CD4-positive, alpha-beta T cell treated with Interleukin-15 for 4 hours (primary cell): ENCODE measurements around the gene NOC4L.

ENCODE experiments used
- DNase-seq: peaks from one replicate; pipeline ENCODE4 v3.0.0-alpha.2; 2020; ENCODE audit warnings: low spot score

NOC4L gene

GRCh38 chr12:132170094-132170636, 25.9 kb downstream of the NOC4L start:
- no peak for DNase-seq

DNA sequence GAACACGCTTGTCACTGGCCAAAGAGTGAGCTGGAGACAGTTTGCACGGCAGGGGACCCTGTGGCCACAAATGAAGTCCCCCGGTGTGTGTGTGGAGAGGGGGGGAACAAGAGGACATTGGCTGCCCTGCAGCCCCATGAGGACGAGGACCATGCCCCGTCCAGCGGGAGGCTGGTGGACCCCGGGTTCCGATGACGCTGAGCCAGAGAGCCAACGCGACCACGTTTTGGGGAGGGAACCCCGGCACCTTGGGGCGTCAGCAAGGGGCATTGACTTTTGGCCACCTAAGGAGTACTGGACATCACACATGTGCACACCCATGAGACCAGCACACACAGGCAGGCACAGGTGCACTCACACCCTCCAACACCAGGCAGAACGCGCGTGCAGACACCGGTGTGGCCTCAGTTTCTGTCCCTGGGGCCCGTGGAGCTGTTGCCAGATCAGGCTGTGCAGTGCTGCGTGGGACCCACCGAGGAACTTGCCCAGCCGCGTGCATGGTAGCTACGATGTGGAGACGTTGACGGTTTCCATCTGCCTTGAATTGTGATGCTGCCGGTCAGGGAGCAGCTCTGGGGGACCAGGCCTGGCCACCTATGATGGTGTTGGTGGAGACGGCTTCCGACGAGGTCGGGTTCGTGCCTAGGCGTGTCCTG, 26.5 kb downstream of the NOC4L start:
- DNase-seq = no peak

- DNase-seq = no peak
These were observed 27.2 kb downstream of the NOC4L start for GRCh38 chr12:132171293-132171967.

GRCh38 chr12:132171968-132172521, 27.8 kb downstream of the NOC4L start:
- no peak for DNase-seq

DNA sequence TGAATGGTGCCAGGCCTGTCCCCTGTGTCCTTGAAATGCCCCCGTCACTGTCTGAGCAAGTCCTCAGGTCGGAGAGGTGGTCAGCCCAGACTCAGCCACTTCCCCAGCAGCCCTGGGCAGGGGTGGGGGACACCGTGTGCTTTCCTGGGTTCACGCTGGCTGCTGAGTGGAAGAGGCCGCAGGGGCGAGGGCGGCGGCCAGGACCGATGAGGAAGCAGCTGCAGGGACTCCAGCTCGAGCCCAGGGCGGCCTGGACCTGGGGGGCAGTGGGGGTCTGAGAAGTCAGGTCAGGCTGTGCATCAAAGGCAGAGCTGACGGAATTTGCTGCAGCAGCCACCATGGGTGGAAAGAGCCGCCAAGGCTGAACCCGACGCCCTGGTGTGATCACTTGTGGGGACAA, 28.4 kb downstream of the NOC4L start:
- DNase-seq = no peak

DNA sequence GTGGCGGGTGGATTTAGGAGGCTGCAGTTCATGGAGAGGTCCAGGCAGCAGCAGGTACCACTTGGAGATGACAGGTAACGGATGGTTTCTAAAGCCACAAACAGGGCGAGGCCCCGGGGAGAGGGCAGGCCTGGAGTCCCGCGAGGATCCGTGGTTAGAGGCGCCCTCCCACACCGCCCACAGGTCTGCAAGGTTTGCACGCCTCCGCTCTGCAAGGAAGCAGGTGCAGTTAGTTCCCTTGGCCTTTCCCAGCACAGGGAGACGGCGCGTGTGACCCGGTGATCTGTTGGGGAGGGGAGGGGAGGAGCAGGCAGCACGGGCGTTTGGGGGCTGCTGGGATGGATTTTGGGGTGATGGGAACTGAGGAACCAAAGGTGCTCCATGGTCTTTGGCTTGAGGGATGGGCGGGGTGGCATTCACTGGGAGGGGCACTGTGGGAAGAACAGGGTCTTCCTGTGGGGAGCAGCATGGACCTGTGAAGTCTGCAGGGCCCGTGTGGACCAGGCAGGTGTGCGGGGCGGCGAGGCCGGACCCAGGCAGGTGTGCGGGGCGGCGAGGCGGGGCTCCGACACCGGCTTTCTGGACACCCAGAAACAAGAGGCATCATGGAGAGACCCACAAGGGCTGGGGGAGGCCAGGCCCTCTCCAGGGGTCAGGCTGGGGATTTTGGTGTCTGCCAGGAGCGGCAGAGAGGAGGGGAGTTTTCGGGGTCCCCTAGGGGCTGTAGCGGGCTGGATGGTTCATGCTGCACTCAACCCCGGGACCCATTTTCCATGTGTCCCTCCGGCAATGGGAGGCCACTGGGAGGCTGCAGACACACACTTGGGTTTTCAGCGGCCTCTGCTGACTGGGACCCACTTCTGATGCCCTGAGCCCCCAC, 29.1 kb downstream of the NOC4L start:
- no peak for DNase-seq

- no peak for DNase-seq
These were observed 30.0 kb downstream of the NOC4L start for GRCh38 chr12:132174015-132174838.

DNA sequence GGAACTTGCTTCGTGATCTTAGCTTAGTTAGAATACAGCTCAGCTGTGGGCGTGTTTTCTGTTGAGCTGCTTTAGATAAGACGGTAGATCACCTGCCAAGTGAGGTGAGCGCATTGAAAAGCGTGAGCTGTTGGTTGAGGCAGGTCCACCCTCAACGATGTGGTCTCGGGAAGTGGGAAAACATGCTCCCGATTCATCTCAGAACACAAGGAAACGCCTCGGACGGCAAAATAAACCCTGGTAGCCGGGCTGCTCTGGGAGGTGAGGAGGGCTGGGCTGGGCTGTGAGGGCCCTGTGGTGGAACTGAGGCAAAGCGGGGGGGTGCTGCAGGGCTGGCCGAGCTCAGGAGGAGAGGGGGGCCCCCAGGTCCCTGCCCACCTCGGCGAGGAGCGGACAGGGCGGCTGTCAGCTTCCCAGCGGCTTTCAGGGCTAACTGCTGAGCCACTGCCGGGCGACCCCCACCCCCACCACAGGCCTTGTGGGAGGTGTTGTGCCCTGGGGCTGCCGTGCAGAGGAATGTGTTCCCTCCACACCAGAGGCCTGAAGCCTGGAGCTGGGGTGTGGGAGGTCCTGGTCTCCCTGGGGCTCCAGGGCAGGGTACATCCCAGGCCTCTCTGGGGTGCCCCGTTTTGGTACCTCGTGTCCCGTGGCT, 30.7 kb downstream of the NOC4L start:
- DNase-seq = no peak

DNA sequence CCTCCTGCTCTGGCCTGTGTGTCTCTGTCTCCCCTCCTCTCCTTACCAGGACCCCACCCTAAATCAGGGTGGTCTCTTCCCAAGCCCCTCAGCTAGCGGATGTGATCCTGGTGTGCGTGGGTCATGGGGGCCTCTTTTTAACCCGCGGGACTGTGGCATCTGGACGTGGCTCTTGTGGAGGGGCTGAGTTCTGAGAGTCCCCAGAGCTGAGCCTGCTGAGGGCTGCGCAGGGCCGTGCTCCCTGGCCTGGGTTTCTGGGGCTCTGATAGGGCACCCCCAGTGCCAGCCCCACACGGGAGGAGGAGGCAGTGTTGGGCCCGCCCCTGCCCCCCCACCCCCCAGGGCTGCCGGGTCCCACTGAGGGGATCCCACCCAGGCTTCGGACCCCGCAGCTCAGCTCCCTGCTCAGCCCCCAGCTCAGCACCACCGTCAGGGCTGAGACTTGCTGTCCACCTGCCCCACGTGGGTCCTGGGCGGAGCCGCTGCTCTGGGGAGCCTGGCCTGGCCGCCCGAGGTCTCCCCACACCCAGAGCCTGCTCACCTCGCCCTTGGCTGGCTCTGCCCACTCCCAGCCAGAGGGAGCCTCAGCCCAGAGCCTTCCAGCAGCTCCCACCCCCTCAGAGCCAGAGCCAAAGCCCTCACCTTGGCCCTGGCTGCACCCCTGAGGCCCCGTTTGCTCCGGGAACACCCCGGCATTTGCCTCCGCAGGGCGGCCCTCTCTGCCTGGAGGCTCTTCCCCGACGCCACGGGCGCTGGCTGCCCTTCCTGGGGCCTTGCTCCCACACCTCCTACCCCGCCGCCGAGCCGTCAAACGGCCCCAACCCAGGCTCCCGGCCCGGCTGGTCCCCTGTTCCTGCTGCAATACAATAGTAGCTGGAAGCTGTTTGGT, 31.5 kb downstream of the NOC4L start:
- no peak for DNase-seq

- no peak for DNase-seq
These were observed 32.2 kb downstream of the NOC4L start for GRCh38 chr12:132176385-132176919.

GRCh38 chr12:132176920-132177551, 32.8 kb downstream of the NOC4L start:
- DNase-seq = no peak

- no peak for DNase-seq
These were observed 34.1 kb downstream of the NOC4L start for GRCh38 chr12:132178316-132178715.

GRCh38 chr12:132178801-132179401, 34.6 kb downstream of the NOC4L start:
- DNase-seq = no peak

- DNase-seq = no peak
These were observed 35.4 kb downstream of the NOC4L start for GRCh38 chr12:132179431-132180362.

DNA sequence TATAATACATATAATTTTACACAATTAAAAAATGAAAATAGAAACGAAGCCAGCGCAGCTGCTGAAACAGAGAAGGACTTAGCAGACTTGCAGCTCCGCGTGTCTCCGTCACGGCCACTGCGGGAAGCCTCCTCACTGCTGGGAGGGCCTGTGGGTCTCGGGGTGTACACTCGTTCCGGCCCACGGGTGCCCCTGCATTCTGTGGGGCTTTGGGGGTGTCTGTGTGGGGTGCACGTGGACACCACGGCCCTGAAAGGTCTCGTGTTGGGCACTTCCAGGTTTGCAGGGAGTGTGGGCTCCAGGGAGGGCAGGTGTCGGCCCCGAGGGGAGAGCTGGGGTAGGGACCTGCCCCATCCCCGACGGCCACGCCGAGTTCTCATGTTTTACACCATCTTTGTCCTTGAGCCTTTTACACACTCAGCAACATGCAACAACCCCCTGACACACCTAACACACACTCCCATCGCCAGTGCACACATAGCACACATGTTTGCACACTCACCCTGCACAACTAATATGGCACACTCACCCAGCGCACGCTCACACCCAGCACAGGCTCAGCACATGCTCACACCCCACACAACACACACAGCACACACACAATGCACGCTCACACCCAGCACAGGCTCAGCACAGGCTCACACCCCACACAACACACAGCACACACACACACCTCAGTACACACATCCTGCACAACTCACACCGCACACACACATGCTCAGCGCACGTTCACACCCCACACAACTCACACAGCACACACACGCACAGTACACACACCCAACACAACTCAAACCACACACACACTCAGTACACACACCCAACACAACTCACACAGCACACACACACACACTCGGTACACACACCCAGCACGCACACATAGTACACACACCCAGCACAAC, 36.6 kb downstream of the NOC4L start:
- no peak for DNase-seq

DNA sequence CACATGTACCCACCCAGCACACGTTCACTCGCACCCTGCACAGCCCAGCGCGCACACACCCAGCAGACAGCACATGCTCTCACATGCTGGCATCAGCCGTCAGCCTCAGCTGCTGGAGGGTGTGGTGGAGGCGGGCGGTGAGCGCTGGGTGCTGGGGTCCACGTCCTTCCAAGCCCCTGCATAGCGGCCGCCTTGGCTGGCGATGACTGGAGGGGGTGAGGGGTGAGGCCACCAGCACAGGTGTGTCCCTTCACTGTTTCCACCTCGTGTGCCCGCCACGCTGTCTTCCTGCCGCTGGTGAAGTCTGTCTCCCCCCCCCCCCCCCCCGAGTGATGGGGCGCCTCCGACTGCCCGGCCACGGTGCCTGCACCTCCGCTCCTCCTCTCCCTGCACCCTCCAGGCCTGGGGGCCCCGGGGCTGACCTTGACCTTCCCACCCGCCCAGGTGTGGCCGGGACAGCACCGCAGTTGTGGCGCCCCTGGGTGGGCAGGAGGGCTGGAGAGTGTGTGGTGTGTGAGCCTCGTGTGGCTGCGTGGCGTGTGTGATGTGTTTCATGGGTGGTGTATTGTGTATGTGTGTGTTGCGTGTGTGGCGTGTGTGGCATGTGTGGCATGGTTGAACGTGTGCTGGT, 37.4 kb downstream of the NOC4L start:
- DNase-seq = no peak
